Breast epithelium (tissue), 4 donors: ENCODE data around the gene TINCR. TPM values are rescaled to one million over a fixed set of nuclear protein-coding genes. Genes with fewer than 3 reads are reported as not detected.

ENCODE experiments used
- DNase-seq, 2 donors: peaks; one replicate each; pipeline ENCODE4 v3.0.0-alpha.2; 2019; ENCODE audit warnings: low spot score in 2 of 2
- H3K27ac ChIP-seq, 2 donors: fragments of 200-600 bp; sonication (generic) in 1 of 2; one replicate each; pipeline ENCODE4 v1.5.1; 2016 to 2019; ENCODE audit warnings: mild to moderate bottlenecking in 1 of 2
- H3K27me3 ChIP-seq, 2 donors: fragments of 200-600 bp; sonication (generic) in 1 of 2; one replicate each; pipeline versions ENCODE4 v1.5.1 to v1.6.0; 2017 to 2019; ENCODE audit warnings: control low read depth in 1 of 2, mild to moderate bottlenecking in 1 of 2
- H3K36me3 ChIP-seq: fragments of 200-600 bp; one replicate; pipeline ENCODE4 v1.5.1; 2019
- H3K4me1 ChIP-seq, 2 donors: fragments of 200-600 bp; sonication (generic); one replicate each; pipeline ENCODE4 v1.5.1; 2016 to 2019; ENCODE audit warnings: control low read depth in 1 of 2
- H3K4me3 ChIP-seq, 3 donors: fragments of 200-600 bp; sonication (generic); 1 replicate in 2 of 3; 2 replicates in 1 of 3; pipeline ENCODE4 v1.5.1; 2016 to 2019; ENCODE audit warnings: mild to moderate bottlenecking in 3 of 3, moderate library complexity in 2 of 3
- H3K9me3 ChIP-seq, 2 donors: fragments of 200-600 bp; sonication (generic) in 1 of 2; one replicate each; pipeline ENCODE4 v1.5.1; 2016 to 2019; ENCODE audit warnings: control low read depth in 1 of 2
- CTCF ChIP-seq, 3 donors: fragments of 450-650 bp; IDR thresholded peaks; one replicate each; pipeline ENCODE4 v1.5.1; 2016 to 2017; ENCODE audit warnings: antibody characterized with exemption in 3 of 3, mild to moderate bottlenecking in 3 of 3, moderate library complexity in 3 of 3
- POLR2A ChIP-seq: fragments of 450-650 bp; IDR thresholded peaks from one replicate; pipeline ENCODE4 v1.6.1; 2016; ENCODE audit warnings: antibody characterized with exemption, mild to moderate bottlenecking, moderate library complexity
- POLR2AphosphoS5 ChIP-seq, 3 donors: sonication (generic); formaldehyde crosslinking; IDR thresholded peaks; one replicate each; pipeline ENCODE4 v1.6.1; 2017; ENCODE audit warnings: antibody characterized with exemption in 3 of 3
- intact Hi-C: fragments of 100-400 bp; cut with DNase I; formaldehyde crosslinking; loops from one replicate; pipeline ENCODE4 v1.15.1; 2023; ENCODE audit warnings: low total_unique reads
- total RNA-seq, 3 donors: library from RNA; depleted of rRNA; stranded (reverse); fragments of >200 nt; gene quantifications; one replicate each; pipeline ENCODE4 v1.1.0, GENCODE V29; 2016

Gene TINCR
- total RNA-seq, 3 donors from 2014 or later: 1.1 to 11.7 (median 1.3) TPM

GRCh38 chr19:5534787-5535586 is 32.8 kb downstream of the TINCR start:
- H3K27me3 ChIP-seq: peaks cover 0 to 16% of the 10 kb centered on the region in 2 donors
- no peak for DNase-seq
- H3K27ac ChIP-seq: no peak overlapping the region
- H3K9me3 ChIP-seq: peaks cover 18 to 23% of the 10 kb centered on the region in 2 donors
- H3K36me3 ChIP-seq: no peaks in the 10 kb centered on the region
- no peak overlapping the region for H3K4me3 ChIP-seq
- TF ChIP-seq POLR2A: no peak
- TF ChIP-seq CTCF (IDR thresholded peaks at IDR 0.05): no peak
- no peak for TF ChIP-seq POLR2AphosphoS5 (IDR thresholded peaks at IDR 0.05)
- intact Hi-C loops: no loop called here
- no peaks in the 10 kb centered on the region for H3K4me1 ChIP-seq

- H3K27ac ChIP-seq: no peak overlapping the region
- no peak overlapping the region for H3K4me3 ChIP-seq
- no peak for TF ChIP-seq POLR2AphosphoS5 (IDR thresholded peaks at IDR 0.05)
- TF ChIP-seq POLR2A: no peak
- no peak for TF ChIP-seq CTCF (IDR thresholded peaks at IDR 0.05)
- peaks cover 18 to 23% of the 10 kb centered on the region in 2 donors for H3K9me3 ChIP-seq
- intact Hi-C loops: loop anchor here (1.0 kb wide), 1 partner anchor 12 kb away; no protein-coding TSS in a partner anchor
- H3K4me1 ChIP-seq: no peaks in the 10 kb centered on the region
- peaks cover 0 to 5% of the 10 kb centered on the region in 2 donors for H3K27me3 ChIP-seq
- H3K36me3 ChIP-seq: no peaks in the 10 kb centered on the region
- no peak for DNase-seq
Observed at GRCh38 chr19:5533257-5533656, 34.5 kb downstream of the TINCR start.

GRCh38 chr19:5530701-5531100 is 37.1 kb downstream of the TINCR start:
- intact Hi-C loops: no loop called here
- no peak for DNase-seq
- Histone ChIP-seq H3K27ac (no peak overlapping the region), H3K27me3 (peaks cover 0 to 9% of the 10 kb centered on the region in 2 donors), H3K36me3 (no peaks in the 10 kb centered on the region), H3K9me3 (peaks cover 18 to 23% of the 10 kb centered on the region in 2 donors), H3K4me3 (no peak overlapping the region), H3K4me1 (no peaks in the 10 kb centered on the region)
- TF ChIP-seq POLR2A: no peak
- no peak for TF ChIP-seq POLR2AphosphoS5 (IDR thresholded peaks at IDR 0.05)
- TF ChIP-seq CTCF (IDR thresholded peaks at IDR 0.05): no peak

- intact Hi-C loops: no loop called here
- DNase-seq: no peak
- Histone ChIP-seq H3K4me3 (no peak overlapping the region), H3K27me3 (peaks cover 0 to 13% of the 10 kb centered on the region in 2 donors), H3K36me3 (no peaks in the 10 kb centered on the region), H3K27ac (no peak overlapping the region), H3K9me3 (no peaks in the 10 kb centered on the region), H3K4me1 (no peaks in the 10 kb centered on the region)
- TF ChIP-seq POLR2A: no peak
- TF ChIP-seq CTCF (IDR thresholded peaks at IDR 0.05): no peak
- TF ChIP-seq POLR2AphosphoS5 (IDR thresholded peaks at IDR 0.05): no peak
Observed at GRCh38 chr19:5526691-5527090, 41.1 kb downstream of the TINCR start.

GRCh38 chr19:5524081-5524480 is 43.7 kb downstream of the TINCR start:
- peaks cover 0 to 5% of the 10 kb centered on the region in 2 donors for H3K9me3 ChIP-seq
- H3K27me3 ChIP-seq: peaks cover 0 to 18% of the 10 kb centered on the region in 2 donors
- no peak overlapping the region for H3K27ac ChIP-seq
- H3K36me3 ChIP-seq: no peaks in the 10 kb centered on the region
- no peak overlapping the region for H3K4me3 ChIP-seq
- no peak for DNase-seq
- H3K4me1 ChIP-seq: no peaks in the 10 kb centered on the region
- no peak for TF ChIP-seq CTCF (IDR thresholded peaks at IDR 0.05)
- TF ChIP-seq POLR2A: no peak
- no peak for TF ChIP-seq POLR2AphosphoS5 (IDR thresholded peaks at IDR 0.05)
- intact Hi-C loops: no loop called here
